Measurements from ENCODE around the gene TTLL6. TPM values are rescaled to one million over a fixed set of nuclear protein-coding genes. Genes with fewer than 3 reads are reported as not detected.

The TTLL6 gene
- total RNA-seq, 1 donor from 2014 or later = 5.1 TPM

GRCh38 chr17:48738803-48739526 is 78.1 kb downstream of the TTLL6 start:
- no peak for DNase-seq (ENCODE audit: low spot score)

GRCh38 chr17:48738424-48738802 is 78.6 kb downstream of the TTLL6 start:
- DNase-seq (ENCODE audit: low spot score) = no peak

- no peak for DNase-seq (ENCODE audit: low spot score)
Observed at GRCh38 chr17:48737330-48738043, 79.5 kb downstream of the TTLL6 start.

- DNase-seq (ENCODE audit: low spot score) = no peak
Observed at GRCh38 chr17:48735062-48735351, 82.0 kb downstream of the TTLL6 start.

- DNase-seq (ENCODE audit: low spot score) = no peak
Observed at GRCh38 chr17:48734333-48735061, 82.5 kb downstream of the TTLL6 start.

- no peak for DNase-seq (ENCODE audit: low spot score)
Observed at GRCh38 chr17:48733632-48734328, 83.2 kb downstream of the TTLL6 start.

- DNase-seq (ENCODE audit: low spot score) = no peak
Observed at GRCh38 chr17:48732688-48733629, 84.1 kb downstream of the TTLL6 start.

- DNase-seq (ENCODE audit: low spot score) = no peak
Observed at GRCh38 chr17:48731355-48731754, 85.7 kb downstream of the TTLL6 start.

GRCh38 chr17:48730240-48730550 is 86.8 kb downstream of the TTLL6 start:
- no peak for DNase-seq (ENCODE audit: low spot score)

GRCh38 chr17:48729335-48730239 is 87.4 kb downstream of the TTLL6 start:
- no peak for DNase-seq (ENCODE audit: low spot score)

- DNase-seq (ENCODE audit: low spot score) = no peak
Observed at GRCh38 chr17:48728232-48729231, 88.5 kb downstream of the TTLL6 start, which contains the start of gene HOXB13. Gene HOXB13, minus strand, starts transcription at chr17:48728750. Its CDS starts 157 bp downstream, at chr17:48728593.

GRCh38 chr17:48727415-48728175 is 89.4 kb downstream of the TTLL6 start:
- DNase-seq (ENCODE audit: low spot score) = no peak

GRCh38 chr17:48726916-48727286 is 90.1 kb downstream of the TTLL6 start:
- DNase-seq (ENCODE audit: low spot score) = no peak

- no peak for DNase-seq (ENCODE audit: low spot score)
Observed at GRCh38 chr17:48726114-48726915, 90.7 kb downstream of the TTLL6 start.

GRCh38 chr17:48725288-48726064 is 91.6 kb downstream of the TTLL6 start:
- DNase-seq (ENCODE audit: low spot score) = no peak

GRCh38 chr17:48725004-48725287 is 92.1 kb downstream of the TTLL6 start:
- no peak for DNase-seq (ENCODE audit: low spot score)

All from mucosa of gallbladder (tissue), 1 donor.